Left lung (tissue), 10 donors: ENCODE data around the gene CARD9. TPM values are rescaled to one million over a fixed set of nuclear protein-coding genes. Genes with fewer than 3 reads are reported as not detected.
"Not testable (repeated sequence)": the region's sequence is repeated elsewhere in the genome, so short reads cannot be mapped to it uniquely, and the experiment has no call there.

Experiments used
- ATAC-seq: fragments of 200-7000 bp; cut with Tn5 transposase; one replicate; pipeline ENCODE4 v1.9.1; 2020; ENCODE audit warnings: moderate library complexity
- DNase-seq, 4 donors: peaks; one replicate each; pipeline ENCODE4 v3.0.0-alpha.2; 2013 to 2020
- H3K27ac ChIP-seq, 2 donors: fragments of 200-600 bp; sonication (generic) in 1 of 2; one replicate each; pipeline versions ENCODE4 v1.5.0 to v1.8.0; 2020 to 2021
- H3K27me3 ChIP-seq, 2 donors: fragments of 200-600 bp; sonication (generic) in 1 of 2; one replicate each; pipeline versions ENCODE4 v1.5.0 to v1.8.0; 2020 to 2021
- H3K36me3 ChIP-seq, 2 donors: fragments of 200-600 bp; sonication (generic) in 1 of 2; one replicate each; pipeline versions ENCODE4 v1.5.0 to v1.8.0; 2020 to 2021
- H3K4me1 ChIP-seq, 2 donors: fragments of 200-600 bp; one replicate each; pipeline ENCODE4 v1.8.0; 2021
- H3K4me3 ChIP-seq, 2 donors: fragments of 200-600 bp; sonication (generic) in 1 of 2; one replicate each; pipeline versions ENCODE4 v1.5.0 to v1.8.0; 2020 to 2021; ENCODE audit warnings: mild to moderate bottlenecking in 1 of 2
- H3K9me3 ChIP-seq, 2 donors: fragments of 200-600 bp; sonication (generic) in 1 of 2; one replicate each; pipeline versions ENCODE4 v1.5.0 to v1.8.0; 2020 to 2021
- intact Hi-C, 2 donors: fragments of 100-400 bp; cut with DNase I; formaldehyde crosslinking; loops; one replicate each; pipeline versions ENCODE4 v1.11.2 to v1.14.2; 2022
- polyA plus RNA-seq, 6 donors: library from polyadenylated mRNA; unstranded; fragments of 120-200 nt; gene quantifications; one replicate each; pipeline ENCODE4 v1.2.1, GENCODE V29; 2013; ENCODE audit not compliant: insufficient read length in 6 of 6
- total RNA-seq, 2 donors: library from RNA; stranded (reverse); fragmentation: NEBNext Ultra II Directional; extraction: Animal tissue kit (Norgen Biotek cat#: 25700); gene quantifications; one replicate each; pipeline ENCODE4 v1.2.1, GENCODE V29; 2021
- TF ChIP-seq, protein P1 (sequence below), 2 donors: fragments of 200-600 bp; sonication (generic) in 1 of 2; IDR thresholded peaks; one replicate each; pipeline versions ENCODE4 v1.5.0 to v1.8.0; 2021; ENCODE audit warnings: antibody characterized with exemption in 2 of 2
- donor health status: DM: no; HTN: yes; CAD: no.
- donor health status: DM: no; HTN: no; CAD: no.

The CARD9 gene
- total and polyA plus RNA-seq, 8 donors, result 0.66 to 11.1 (median 1.4) TPM

DNA sequence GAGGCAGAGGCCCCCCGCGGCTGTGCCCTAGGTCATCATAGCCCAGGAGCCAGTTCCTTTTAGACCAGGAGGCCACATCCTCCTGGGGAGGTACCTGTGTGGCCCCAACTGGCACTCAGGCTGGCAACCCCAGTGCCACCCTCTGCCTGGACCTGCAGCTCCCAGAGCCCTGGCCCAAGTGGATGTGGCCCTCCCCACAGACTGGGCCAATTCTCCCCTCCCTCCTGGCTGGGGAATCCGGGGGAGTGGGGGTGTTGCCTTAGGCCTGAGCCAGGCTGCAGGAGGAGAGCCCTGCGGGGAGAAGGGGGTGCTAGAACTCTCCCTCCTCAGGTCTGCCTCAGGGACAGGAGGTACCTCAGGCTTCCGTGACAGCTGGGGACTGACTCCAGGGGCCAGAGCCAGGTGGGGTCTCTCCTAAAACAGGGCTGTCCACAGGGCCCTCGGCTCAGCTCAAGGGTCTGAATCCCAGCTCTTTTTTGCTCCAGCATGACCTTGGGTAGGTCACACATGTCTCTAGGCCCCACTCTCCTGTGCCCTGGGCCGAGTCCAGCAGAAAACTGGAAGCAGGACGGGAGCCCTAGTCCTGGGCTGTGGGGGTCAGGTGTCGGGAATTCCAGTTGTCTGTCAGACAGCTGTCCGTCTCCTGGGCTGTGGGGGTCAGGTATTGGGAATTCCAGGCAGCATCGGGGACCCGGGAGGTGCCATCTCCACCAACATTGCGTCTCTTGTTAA is 19.5 kb downstream of the CARD9 start:
- no peak for ATAC-seq
- no peak overlapping the region for H3K4me3 ChIP-seq

GRCh38 chr9:136353088-136353487 is 20.4 kb downstream of the CARD9 start:
- no peak overlapping the region for H3K27ac ChIP-seq
- intact Hi-C loops, result no loop called here

More for the DNA sequence above, 19.5 kb downstream of the CARD9 start:
- intact Hi-C loops, result no loop called here
- DNase-seq, result no peak
- Histone ChIP-seq H3K9me3 (no peaks in the 10 kb centered on the region), H3K27ac (no peak overlapping the region), H3K27me3 (no peaks in the 10 kb centered on the region), H3K36me3 (peaks cover 0 to 15% of the 10 kb centered on the region in 2 donors), H3K4me1 (no peaks in the 10 kb centered on the region)
- TF ChIP-seq, protein P1, sequence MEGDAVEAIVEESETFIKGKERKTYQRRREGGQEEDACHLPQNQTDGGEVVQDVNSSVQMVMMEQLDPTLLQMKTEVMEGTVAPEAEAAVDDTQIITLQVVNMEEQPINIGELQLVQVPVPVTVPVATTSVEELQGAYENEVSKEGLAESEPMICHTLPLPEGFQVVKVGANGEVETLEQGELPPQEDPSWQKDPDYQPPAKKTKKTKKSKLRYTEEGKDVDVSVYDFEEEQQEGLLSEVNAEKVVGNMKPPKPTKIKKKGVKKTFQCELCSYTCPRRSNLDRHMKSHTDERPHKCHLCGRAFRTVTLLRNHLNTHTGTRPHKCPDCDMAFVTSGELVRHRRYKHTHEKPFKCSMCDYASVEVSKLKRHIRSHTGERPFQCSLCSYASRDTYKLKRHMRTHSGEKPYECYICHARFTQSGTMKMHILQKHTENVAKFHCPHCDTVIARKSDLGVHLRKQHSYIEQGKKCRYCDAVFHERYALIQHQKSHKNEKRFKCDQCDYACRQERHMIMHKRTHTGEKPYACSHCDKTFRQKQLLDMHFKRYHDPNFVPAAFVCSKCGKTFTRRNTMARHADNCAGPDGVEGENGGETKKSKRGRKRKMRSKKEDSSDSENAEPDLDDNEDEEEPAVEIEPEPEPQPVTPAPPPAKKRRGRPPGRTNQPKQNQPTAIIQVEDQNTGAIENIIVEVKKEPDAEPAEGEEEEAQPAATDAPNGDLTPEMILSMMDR (IDR thresholded peaks at IDR 0.05), result no peak

DNA sequence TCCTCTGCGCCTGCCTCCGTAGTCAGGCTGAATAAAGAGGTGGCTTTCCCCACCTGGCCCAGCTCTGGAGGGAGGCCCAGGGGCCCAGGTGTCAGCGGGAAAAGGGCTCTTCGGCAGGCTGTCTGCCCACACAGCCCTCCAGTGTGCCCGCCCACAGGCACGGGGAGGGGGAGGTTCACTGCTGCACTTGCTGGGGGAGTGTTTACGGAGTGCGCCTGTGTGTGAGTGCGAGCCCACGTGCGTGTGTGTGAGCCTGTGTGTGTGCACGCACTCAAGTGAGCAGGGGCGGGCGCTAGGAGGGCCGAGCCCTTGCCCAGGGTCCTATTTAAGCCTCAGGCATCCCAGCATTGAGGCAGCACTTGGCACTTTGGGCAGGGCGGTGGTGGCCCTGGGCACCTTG is 20.8 kb downstream of the CARD9 start:
- Histone ChIP-seq H3K36me3 (peaks cover 0 to 11% of the 10 kb centered on the region in 2 donors), H3K27me3 (no peaks in the 10 kb centered on the region), H3K4me3 (no peak overlapping the region), H3K27ac (no peak overlapping the region), H3K9me3 (no peaks in the 10 kb centered on the region), H3K4me1 (no peaks in the 10 kb centered on the region)
- TF ChIP-seq, protein P1 (IDR thresholded peaks at IDR 0.05), result no peak
- peak in 1 of 4 donors; percentile 86 for DNase-seq
- intact Hi-C loops, result no loop called here
- ATAC-seq, result peak; percentile 72

More at GRCh38 chr9:136353088-136353487, 20.4 kb downstream of the CARD9 start:
- Histone ChIP-seq H3K9me3 (no peaks in the 10 kb centered on the region), H3K4me1 (no peaks in the 10 kb centered on the region), H3K4me3 (no peak overlapping the region), H3K27me3 (no peaks in the 10 kb centered on the region), H3K36me3 (peaks cover 0 to 12% of the 10 kb centered on the region in 2 donors)
- no peak for DNase-seq
- TF ChIP-seq, protein P1 (IDR thresholded peaks at IDR 0.05), result no peak
- no peak for ATAC-seq

DNA sequence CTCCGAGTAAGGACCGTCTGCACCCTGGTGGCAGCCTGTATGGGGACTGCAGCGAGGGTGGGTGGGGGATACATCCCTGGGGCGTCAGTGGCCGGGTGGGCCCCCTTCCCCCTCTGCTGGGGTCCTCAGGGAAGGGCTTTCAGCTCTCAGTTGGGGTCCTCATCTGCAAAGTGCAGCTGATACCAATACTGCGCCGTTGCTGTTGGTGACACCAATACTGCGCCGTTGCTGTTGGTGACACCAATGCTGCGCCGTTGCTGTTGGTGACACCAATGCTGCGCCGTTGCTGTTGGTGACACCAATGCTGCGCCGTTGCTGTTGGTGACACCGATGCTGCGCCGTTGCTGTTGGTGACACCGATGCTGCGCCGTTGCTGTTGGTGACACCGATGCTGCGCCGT is 21.6 kb downstream of the CARD9 start:
- H3K36me3 ChIP-seq, intact Hi-C loops, H3K9me3 ChIP-seq, H3K4me3 ChIP-seq, DNase-seq, H3K27me3 ChIP-seq, H3K27ac ChIP-seq, ATAC-seq, H3K4me1 ChIP-seq: not testable (repeated sequence)

GRCh38 chr9:136351252-136351800 is 22.1 kb downstream of the CARD9 start:
- no peak overlapping the region for H3K4me3 ChIP-seq
- TF ChIP-seq, protein P1 (IDR thresholded peaks at IDR 0.05), result no peak
- peaks cover 0 to 7% of the 10 kb centered on the region in 2 donors for H3K4me1 ChIP-seq

More at GRCh38 chr9:136351252-136351800, 22.1 kb downstream of the CARD9 start:
- intact Hi-C loops, result no loop called here
- ATAC-seq (no peak), DNase-seq (no peak)
- Histone ChIP-seq H3K27ac (no peak overlapping the region), H3K9me3 (no peaks in the 10 kb centered on the region), H3K27me3 (no peaks in the 10 kb centered on the region), H3K36me3 (peaks cover 0 to 2% of the 10 kb centered on the region in 2 donors)
